ENCODE results near the gene C11orf71. TPM values are rescaled to one million over a fixed set of nuclear protein-coding genes. Genes with fewer than 3 reads are reported as not detected.

The C11orf71 gene
- total RNA-seq, 1 experiment from 2014 or later: 6.2 TPM

DNA sequence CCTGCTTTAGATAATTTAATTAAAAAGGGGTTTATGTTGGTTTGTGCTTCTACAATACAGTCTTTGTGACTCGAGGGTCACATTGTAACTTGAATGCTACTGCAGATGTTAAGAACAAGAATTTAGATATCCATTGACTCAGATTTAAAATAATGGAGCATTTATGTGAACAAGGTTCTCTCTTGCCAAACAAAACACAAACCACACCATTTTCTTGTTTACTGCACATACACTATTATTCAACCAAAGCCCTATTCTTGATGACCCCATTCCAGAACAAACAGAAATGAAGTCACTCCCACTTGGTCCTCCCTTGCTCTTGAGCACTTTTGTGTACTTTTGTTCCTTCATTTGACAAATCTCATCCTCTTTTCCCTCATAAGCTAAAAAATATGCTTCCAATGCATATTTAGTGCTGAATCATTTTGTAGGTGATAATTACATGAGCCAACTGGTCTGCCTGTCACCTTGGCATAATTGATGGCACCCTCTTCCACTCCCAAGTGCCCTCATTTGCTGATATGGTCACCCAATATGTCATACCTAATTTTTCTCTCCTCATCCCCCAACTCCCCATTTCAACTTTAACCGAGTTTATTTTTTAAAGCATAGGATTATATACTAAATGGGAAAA lies 2.8 kb downstream of the C11orf71 start:
- peak; percentile 31; the same call in 1 of the 2 replicates for TF ChIP-seq POLR2AphosphoS5 (IDR thresholded peaks at IDR 0.05; ENCODE audit: low read depth, low read length)
- TF ChIP-seq, protein P1, sequence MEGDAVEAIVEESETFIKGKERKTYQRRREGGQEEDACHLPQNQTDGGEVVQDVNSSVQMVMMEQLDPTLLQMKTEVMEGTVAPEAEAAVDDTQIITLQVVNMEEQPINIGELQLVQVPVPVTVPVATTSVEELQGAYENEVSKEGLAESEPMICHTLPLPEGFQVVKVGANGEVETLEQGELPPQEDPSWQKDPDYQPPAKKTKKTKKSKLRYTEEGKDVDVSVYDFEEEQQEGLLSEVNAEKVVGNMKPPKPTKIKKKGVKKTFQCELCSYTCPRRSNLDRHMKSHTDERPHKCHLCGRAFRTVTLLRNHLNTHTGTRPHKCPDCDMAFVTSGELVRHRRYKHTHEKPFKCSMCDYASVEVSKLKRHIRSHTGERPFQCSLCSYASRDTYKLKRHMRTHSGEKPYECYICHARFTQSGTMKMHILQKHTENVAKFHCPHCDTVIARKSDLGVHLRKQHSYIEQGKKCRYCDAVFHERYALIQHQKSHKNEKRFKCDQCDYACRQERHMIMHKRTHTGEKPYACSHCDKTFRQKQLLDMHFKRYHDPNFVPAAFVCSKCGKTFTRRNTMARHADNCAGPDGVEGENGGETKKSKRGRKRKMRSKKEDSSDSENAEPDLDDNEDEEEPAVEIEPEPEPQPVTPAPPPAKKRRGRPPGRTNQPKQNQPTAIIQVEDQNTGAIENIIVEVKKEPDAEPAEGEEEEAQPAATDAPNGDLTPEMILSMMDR (IDR thresholded peaks at IDR 0.05): no peak
- TF ChIP-seq SIN3A (IDR thresholded peaks at IDR 0.05; ENCODE audit: borderline replicate concordance, insufficient read depth, low read depth, low read length): no peak
- no peak for TF ChIP-seq TCF7L2 (IDR thresholded peaks at IDR 0.05; ENCODE audit: low read depth, low read length)
- TF ChIP-seq, protein P2, sequence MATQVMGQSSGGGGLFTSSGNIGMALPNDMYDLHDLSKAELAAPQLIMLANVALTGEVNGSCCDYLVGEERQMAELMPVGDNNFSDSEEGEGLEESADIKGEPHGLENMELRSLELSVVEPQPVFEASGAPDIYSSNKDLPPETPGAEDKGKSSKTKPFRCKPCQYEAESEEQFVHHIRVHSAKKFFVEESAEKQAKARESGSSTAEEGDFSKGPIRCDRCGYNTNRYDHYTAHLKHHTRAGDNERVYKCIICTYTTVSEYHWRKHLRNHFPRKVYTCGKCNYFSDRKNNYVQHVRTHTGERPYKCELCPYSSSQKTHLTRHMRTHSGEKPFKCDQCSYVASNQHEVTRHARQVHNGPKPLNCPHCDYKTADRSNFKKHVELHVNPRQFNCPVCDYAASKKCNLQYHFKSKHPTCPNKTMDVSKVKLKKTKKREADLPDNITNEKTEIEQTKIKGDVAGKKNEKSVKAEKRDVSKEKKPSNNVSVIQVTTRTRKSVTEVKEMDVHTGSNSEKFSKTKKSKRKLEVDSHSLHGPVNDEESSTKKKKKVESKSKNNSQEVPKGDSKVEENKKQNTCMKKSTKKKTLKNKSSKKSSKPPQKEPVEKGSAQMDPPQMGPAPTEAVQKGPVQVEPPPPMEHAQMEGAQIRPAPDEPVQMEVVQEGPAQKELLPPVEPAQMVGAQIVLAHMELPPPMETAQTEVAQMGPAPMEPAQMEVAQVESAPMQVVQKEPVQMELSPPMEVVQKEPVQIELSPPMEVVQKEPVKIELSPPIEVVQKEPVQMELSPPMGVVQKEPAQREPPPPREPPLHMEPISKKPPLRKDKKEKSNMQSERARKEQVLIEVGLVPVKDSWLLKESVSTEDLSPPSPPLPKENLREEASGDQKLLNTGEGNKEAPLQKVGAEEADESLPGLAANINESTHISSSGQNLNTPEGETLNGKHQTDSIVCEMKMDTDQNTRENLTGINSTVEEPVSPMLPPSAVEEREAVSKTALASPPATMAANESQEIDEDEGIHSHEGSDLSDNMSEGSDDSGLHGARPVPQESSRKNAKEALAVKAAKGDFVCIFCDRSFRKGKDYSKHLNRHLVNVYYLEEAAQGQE (IDR thresholded peaks at IDR 0.05; ENCODE audit: insufficient read depth in 1 of 2, low read depth in 2 of 2, low read length in 1 of 2): no peak
- peaks cover 17% of the 10 kb centered on the region; the same call in 1 of the 2 replicates for H3K4me1 ChIP-seq (ENCODE audit: control insufficient read depth, insufficient read depth, low read length)
- intact Hi-C loops (cut with micrococcal nuclease; ENCODE audit: unreplicated experiment): no loop called here
- peaks cover 2% of the 10 kb centered on the region; the same call in 1 of the 2 replicates for H3K36me3 ChIP-seq (ENCODE audit: control insufficient read depth, insufficient read depth, low read length)
- ATAC-seq: no peak
- H3K4me3 ChIP-seq (ENCODE audit: low read depth in 2 of 2, low read length in 2 of 2): no peak overlapping the region
- no TSS peak for BruUV-seq (replicated peaks)
- ChIA-PET CTCF (no interaction called here), POLR2A (no interaction called here)
- H3K27me3 ChIP-seq (ENCODE audit: control insufficient read depth, insufficient read depth, low read length): peaks cover 3% of the 10 kb centered on the region; the same call in 1 of the 2 replicates
- no peak for DNase-seq (ENCODE audit: low read depth, low spot score)
- no peaks in the 10 kb centered on the region for H3K9me3 ChIP-seq (ENCODE audit: control insufficient read depth, insufficient read depth, low read depth, low read length)
- H3K27ac ChIP-seq (ENCODE audit: low read length): no peak overlapping the region
- in situ Hi-C loops (cut with HindIII; ENCODE audit: low pct_unique_long_range_greater_than_20kb, low sequenced_read_pairs): no loop called here

DNA sequence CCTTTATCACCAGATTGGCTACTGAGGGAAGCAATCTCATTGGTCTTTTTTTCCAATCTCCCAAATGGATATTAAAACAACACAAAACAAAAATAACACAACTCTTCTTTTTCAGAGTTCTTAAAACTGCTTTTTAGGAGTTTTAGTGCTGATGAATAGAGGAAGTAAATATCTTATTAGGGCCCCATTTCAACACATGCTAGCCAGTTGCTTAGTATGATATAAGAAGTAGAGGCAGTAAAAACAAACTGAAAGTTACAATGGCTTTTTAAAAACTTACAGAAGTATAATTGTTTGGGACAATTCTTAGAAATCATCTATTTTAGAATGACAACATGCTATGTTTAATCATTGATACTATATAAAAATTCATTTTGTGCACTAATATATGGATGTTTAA lies 3.4 kb downstream of the C11orf71 start:
- POLR2A ChIA-PET: interaction anchor here (0.6 kb wide), 1 partner anchor 771 kb away, joined by 4 read pairs; no protein-coding TSS in a partner anchor
- ATAC-seq (no peak), DNase-seq (ENCODE audit: low read depth, low spot score) (no peak)
- intact Hi-C loops (cut with micrococcal nuclease; ENCODE audit: unreplicated experiment): no loop called here
- H3K9me3 ChIP-seq (ENCODE audit: control insufficient read depth, insufficient read depth, low read depth, low read length): no peaks in the 10 kb centered on the region
- TF ChIP-seq, protein P1 (IDR thresholded peaks at IDR 0.05): no peak
- TF ChIP-seq POLR2AphosphoS5 (IDR thresholded peaks at IDR 0.05; ENCODE audit: low read depth, low read length) (no peak), TCF7L2 (IDR thresholded peaks at IDR 0.05; ENCODE audit: low read depth, low read length) (no peak), SIN3A (IDR thresholded peaks at IDR 0.05; ENCODE audit: borderline replicate concordance, insufficient read depth, low read depth, low read length) (no peak)
- TF ChIP-seq, protein P2 (IDR thresholded peaks at IDR 0.05; ENCODE audit: insufficient read depth in 1 of 2, low read depth in 2 of 2, low read length in 1 of 2): no peak
- in situ Hi-C loops (cut with HindIII; ENCODE audit: low pct_unique_long_range_greater_than_20kb, low sequenced_read_pairs): no loop called here
- no TSS peak for BruUV-seq (replicated peaks)
- H3K4me3 ChIP-seq (ENCODE audit: low read depth in 2 of 2, low read length in 2 of 2): no peak overlapping the region
- no peak overlapping the region for H3K27ac ChIP-seq (ENCODE audit: low read length)
- H3K36me3 ChIP-seq (ENCODE audit: control insufficient read depth, insufficient read depth, low read length): peaks cover 2% of the 10 kb centered on the region; the same call in 1 of the 2 replicates
- CTCF ChIA-PET: no interaction called here
- peaks cover 3% of the 10 kb centered on the region; the same call in 1 of the 2 replicates for H3K27me3 ChIP-seq (ENCODE audit: control insufficient read depth, insufficient read depth, low read length)
- H3K4me1 ChIP-seq (ENCODE audit: control insufficient read depth, insufficient read depth, low read length): peaks cover 17% of the 10 kb centered on the region; the same call in 1 of the 2 replicates

All from Panc1 (cell line).